ENCODE data around the gene HDAC9. TPM values are rescaled to one million over a fixed set of nuclear protein-coding genes. Genes with fewer than 3 reads are reported as not detected.

Gene HDAC9
- total RNA-seq, 1 experiment from 2014 or later: 14.7 TPM

GRCh38 chr7:18546576-18546975 lies 51.0 kb downstream of the HDAC9 start:
- H3K4me2 ChIP-seq: no peak overlapping the region
- no peaks in the 10 kb centered on the region for H3K27me3 ChIP-seq (ENCODE audit: insufficient read depth, low read depth)
- ChIA-PET CTCF (no interaction called here), POLR2A (ENCODE audit: unreplicated experiment) (no interaction called here)
- no peak overlapping the region; the same call in 1 of the 2 replicates for H2AFZ ChIP-seq
- no peaks in the 10 kb centered on the region for H3K79me2 ChIP-seq (ENCODE audit: low read depth)
- no peak overlapping the region for H3K4me3 ChIP-seq
- no peak for DNase-seq
- H3K4me1 ChIP-seq (replicated peaks; ENCODE audit: insufficient read depth): no peaks in the 10 kb centered on the region
- H3F3A ChIP-seq (ENCODE audit: insufficient read depth, low read depth): no peaks in the 10 kb centered on the region
- TF ChIP-seq CTCF (conservative IDR thresholded peaks at IDR 0.05): no peak
- no peak for TF ChIP-seq EZH2 (IDR thresholded peaks at IDR 0.05; ENCODE audit: low read depth)
- H3K9me2 ChIP-seq (ENCODE audit: insufficient read depth): no peaks in the 10 kb centered on the region
- no peaks in the 10 kb centered on the region for H3K9me3 ChIP-seq (ENCODE audit: insufficient read depth, low read depth)
- no TSS peak for BruUV-seq (replicated peaks)
- H3K36me3 ChIP-seq (ENCODE audit: low read depth): no peaks in the 10 kb centered on the region
- no peaks in the 10 kb centered on the region for H4K20me1 ChIP-seq (ENCODE audit: insufficient read depth)
- H3K27ac ChIP-seq: no peak overlapping the region
- intact Hi-C loops (cut with micrococcal nuclease; ENCODE audit: unreplicated experiment): no loop called here

- Histone ChIP-seq H3F3A (ENCODE audit: insufficient read depth, low read depth) (no peaks in the 10 kb centered on the region), H3K27ac (no peak overlapping the region), H3K9me2 (ENCODE audit: insufficient read depth) (no peaks in the 10 kb centered on the region), H4K20me1 (ENCODE audit: insufficient read depth) (no peaks in the 10 kb centered on the region), H3K4me1 (replicated peaks; ENCODE audit: insufficient read depth) (no peaks in the 10 kb centered on the region), H2AFZ (no peak overlapping the region), H3K4me2 (no peak overlapping the region), H3K36me3 (ENCODE audit: low read depth) (no peaks in the 10 kb centered on the region), H3K4me3 (no peak overlapping the region), H3K9me3 (ENCODE audit: insufficient read depth, low read depth) (no peaks in the 10 kb centered on the region), H3K79me2 (ENCODE audit: low read depth) (no peaks in the 10 kb centered on the region), H3K27me3 (ENCODE audit: insufficient read depth, low read depth) (no peaks in the 10 kb centered on the region)
- no TSS peak for BruUV-seq (replicated peaks)
- no peak for TF ChIP-seq CTCF (conservative IDR thresholded peaks at IDR 0.05)
- no peak for TF ChIP-seq EZH2 (IDR thresholded peaks at IDR 0.05; ENCODE audit: low read depth)
- CTCF ChIA-PET: interaction anchor here (0.6 kb wide), 1 partner anchor 37 kb away, joined by 15 read pairs; no protein-coding TSS in a partner anchor
- no peak for DNase-seq
- POLR2A ChIA-PET (ENCODE audit: unreplicated experiment): no interaction called here
- intact Hi-C loops (cut with micrococcal nuclease; ENCODE audit: unreplicated experiment): no loop called here
Observed at GRCh38 chr7:18547509-18548187, 52.1 kb downstream of the HDAC9 start.

GRCh38 chr7:18548534-18548933 lies 53.0 kb downstream of the HDAC9 start:
- H3K9me3 ChIP-seq (ENCODE audit: insufficient read depth, low read depth): no peaks in the 10 kb centered on the region
- H3K4me3 ChIP-seq: no peak overlapping the region
- no peak for TF ChIP-seq EZH2 (IDR thresholded peaks at IDR 0.05; ENCODE audit: low read depth)
- TF ChIP-seq CTCF (conservative IDR thresholded peaks at IDR 0.05): no peak
- H4K20me1 ChIP-seq (ENCODE audit: insufficient read depth): no peaks in the 10 kb centered on the region
- DNase-seq: no peak
- no peaks in the 10 kb centered on the region for H3F3A ChIP-seq (ENCODE audit: insufficient read depth, low read depth)
- no peak overlapping the region for H3K27ac ChIP-seq
- ChIA-PET CTCF (no interaction called here), POLR2A (ENCODE audit: unreplicated experiment) (no interaction called here)
- intact Hi-C loops (cut with micrococcal nuclease; ENCODE audit: unreplicated experiment): no loop called here
- H3K4me1 ChIP-seq (replicated peaks; ENCODE audit: insufficient read depth): no peaks in the 10 kb centered on the region
- no peaks in the 10 kb centered on the region for H3K79me2 ChIP-seq (ENCODE audit: low read depth)
- H2AFZ ChIP-seq: no peak overlapping the region
- no peaks in the 10 kb centered on the region for H3K27me3 ChIP-seq (ENCODE audit: insufficient read depth, low read depth)
- no peaks in the 10 kb centered on the region for H3K36me3 ChIP-seq (ENCODE audit: low read depth)
- H3K4me2 ChIP-seq: no peak overlapping the region
- H3K9me2 ChIP-seq (ENCODE audit: insufficient read depth): no peaks in the 10 kb centered on the region
- no TSS peak for BruUV-seq (replicated peaks)

All from PC-9 (cell line).